ENCODE data around the gene DVL2. TPM values are rescaled to one million over a fixed set of nuclear protein-coding genes. Genes with fewer than 3 reads are reported as not detected.
A peak's percentile ranks its signal among the peaks of the same experiment; 100 is the strongest.

Gene DVL2
- total RNA-seq, 1 experiment from 2014 or later, result 45.7 TPM

GRCh38 chr17:7252176-7253043 is 18.1 kb upstream of the DVL2 start, which contains the start of gene ELP5:
Gene ELP5 (plus strand): TSS chr17:7252215. CDS start chr17:7252551, 336 bp downstream.
- peaks cover 79% of the 10 kb centered on the region for H3K36me3 Mint-ChIP-seq (ENCODE audit: insufficient read depth, unreplicated experiment)
- no TSS peak for BruUV-seq (replicated peaks)
- H3K9me3 Mint-ChIP-seq (ENCODE audit: low read depth, unreplicated experiment), result no peaks in the 10 kb centered on the region
- H3K27ac Mint-ChIP-seq (ENCODE audit: unreplicated experiment), result peak within 1 kb of the TSS; percentile 84
- TF ChIP-seq, protein P1, sequence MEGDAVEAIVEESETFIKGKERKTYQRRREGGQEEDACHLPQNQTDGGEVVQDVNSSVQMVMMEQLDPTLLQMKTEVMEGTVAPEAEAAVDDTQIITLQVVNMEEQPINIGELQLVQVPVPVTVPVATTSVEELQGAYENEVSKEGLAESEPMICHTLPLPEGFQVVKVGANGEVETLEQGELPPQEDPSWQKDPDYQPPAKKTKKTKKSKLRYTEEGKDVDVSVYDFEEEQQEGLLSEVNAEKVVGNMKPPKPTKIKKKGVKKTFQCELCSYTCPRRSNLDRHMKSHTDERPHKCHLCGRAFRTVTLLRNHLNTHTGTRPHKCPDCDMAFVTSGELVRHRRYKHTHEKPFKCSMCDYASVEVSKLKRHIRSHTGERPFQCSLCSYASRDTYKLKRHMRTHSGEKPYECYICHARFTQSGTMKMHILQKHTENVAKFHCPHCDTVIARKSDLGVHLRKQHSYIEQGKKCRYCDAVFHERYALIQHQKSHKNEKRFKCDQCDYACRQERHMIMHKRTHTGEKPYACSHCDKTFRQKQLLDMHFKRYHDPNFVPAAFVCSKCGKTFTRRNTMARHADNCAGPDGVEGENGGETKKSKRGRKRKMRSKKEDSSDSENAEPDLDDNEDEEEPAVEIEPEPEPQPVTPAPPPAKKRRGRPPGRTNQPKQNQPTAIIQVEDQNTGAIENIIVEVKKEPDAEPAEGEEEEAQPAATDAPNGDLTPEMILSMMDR (IDR thresholded peaks at IDR 0.05; ENCODE audit: unreplicated experiment), result no peak
- peak within 1 kb of the TSS; percentile 73 for H3K4me3 Mint-ChIP-seq (ENCODE audit: low read depth, unreplicated experiment)
- H3K27me3 Mint-ChIP-seq (ENCODE audit: unreplicated experiment), result no peaks in the 10 kb centered on the region
- CTCF ChIA-PET, result interaction anchor here (1.0 to 1.5 kb wide), 2 partner anchors 10 to 13 kb away, joined by 5 read pairs; partner anchors contain the start of genes GABARAP and PHF23
- peak; percentile 89 for DNase-seq
- intact Hi-C loops (cut with micrococcal nuclease; ENCODE audit: unreplicated experiment), result no loop called here
- peaks cover 27% of the 10 kb centered on the region for H3K4me1 Mint-ChIP-seq (ENCODE audit: low read depth, unreplicated experiment)

DNA sequence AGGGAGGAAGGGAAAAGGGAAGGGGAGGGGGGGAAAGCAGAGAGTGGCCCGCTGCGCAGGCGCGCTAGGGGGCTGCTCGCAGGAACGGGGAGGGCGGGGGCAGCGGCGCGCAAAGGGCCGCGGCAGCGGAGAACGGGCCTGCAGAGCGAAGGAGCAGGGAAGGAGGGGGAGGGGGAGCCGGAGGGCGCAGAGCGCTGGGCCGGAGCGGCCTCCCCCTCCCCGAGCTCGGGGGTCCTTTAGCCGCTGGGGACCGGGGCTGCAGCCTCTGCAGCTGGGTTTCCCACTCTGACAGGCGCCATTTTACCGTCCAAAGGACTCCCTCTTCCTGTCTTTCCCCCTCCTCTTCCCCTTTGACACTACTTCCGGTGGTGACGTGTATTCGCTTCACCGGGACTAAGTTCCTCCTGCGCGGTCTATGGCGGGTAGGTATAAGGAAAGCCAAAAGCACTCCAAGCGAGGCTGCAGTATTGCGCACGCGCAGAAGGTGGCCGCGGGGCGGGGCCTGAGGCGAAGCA is 17.4 kb upstream of the DVL2 start, which contains the start of gene CTDNEP1:
Gene CTDNEP1 (minus strand): TSS at position 74 of the 515 bp plus-strand sequence. CDS start 438 bp downstream, outside the sequence.
- H3K27ac Mint-ChIP-seq (ENCODE audit: unreplicated experiment), result peak within 1 kb of the TSS; percentile 84
- peak; percentile 95 for DNase-seq
- H3K4me3 Mint-ChIP-seq (ENCODE audit: low read depth, unreplicated experiment), result peak within 1 kb of the TSS; percentile 73
- H3K4me1 Mint-ChIP-seq (ENCODE audit: low read depth, unreplicated experiment), result peaks cover 27% of the 10 kb centered on the region
- intact Hi-C loops (cut with micrococcal nuclease; ENCODE audit: unreplicated experiment), result no loop called here
- H3K9me3 Mint-ChIP-seq (ENCODE audit: low read depth, unreplicated experiment), result no peaks in the 10 kb centered on the region
- peaks cover 76% of the 10 kb centered on the region for H3K36me3 Mint-ChIP-seq (ENCODE audit: insufficient read depth, unreplicated experiment)
- CTCF ChIA-PET, result interaction anchor here (0.7 to 1.5 kb wide), 3 partner anchors 9 to 12 kb away, joined by 3 to 5 read pairs (median 5); partner anchors contain the start of genes GABARAP and PHF23
- TF ChIP-seq, protein P1 (IDR thresholded peaks at IDR 0.05; ENCODE audit: unreplicated experiment), result no peak
- H3K27me3 Mint-ChIP-seq (ENCODE audit: unreplicated experiment), result no peaks in the 10 kb centered on the region
- BruUV-seq (replicated peaks), result no TSS peak

- peaks cover 27% of the 10 kb centered on the region for H3K4me1 Mint-ChIP-seq (ENCODE audit: low read depth, unreplicated experiment)
- no TSS peak for BruUV-seq (replicated peaks)
- intact Hi-C loops (cut with micrococcal nuclease; ENCODE audit: unreplicated experiment), result no loop called here
- TF ChIP-seq, protein P1 (IDR thresholded peaks at IDR 0.05; ENCODE audit: unreplicated experiment), result no peak
- H3K27ac Mint-ChIP-seq (ENCODE audit: unreplicated experiment), result peak overlapping the region; percentile 84
- H3K36me3 Mint-ChIP-seq (ENCODE audit: insufficient read depth, unreplicated experiment), result peaks cover 76% of the 10 kb centered on the region
- H3K4me3 Mint-ChIP-seq (ENCODE audit: low read depth, unreplicated experiment), result peak overlapping the region; percentile 73
- H3K27me3 Mint-ChIP-seq (ENCODE audit: unreplicated experiment), result no peaks in the 10 kb centered on the region
- no peaks in the 10 kb centered on the region for H3K9me3 Mint-ChIP-seq (ENCODE audit: low read depth, unreplicated experiment)
- no peak for DNase-seq
- CTCF ChIA-PET, result interaction anchor here (0.7 to 1.5 kb wide), 3 partner anchors 8 to 11 kb away, joined by 3 to 5 read pairs (median 5); partner anchors contain the start of genes GABARAP and PHF23
Measured at GRCh38 chr17:7250695-7251627, 16.6 kb upstream of the DVL2 start.

DNA sequence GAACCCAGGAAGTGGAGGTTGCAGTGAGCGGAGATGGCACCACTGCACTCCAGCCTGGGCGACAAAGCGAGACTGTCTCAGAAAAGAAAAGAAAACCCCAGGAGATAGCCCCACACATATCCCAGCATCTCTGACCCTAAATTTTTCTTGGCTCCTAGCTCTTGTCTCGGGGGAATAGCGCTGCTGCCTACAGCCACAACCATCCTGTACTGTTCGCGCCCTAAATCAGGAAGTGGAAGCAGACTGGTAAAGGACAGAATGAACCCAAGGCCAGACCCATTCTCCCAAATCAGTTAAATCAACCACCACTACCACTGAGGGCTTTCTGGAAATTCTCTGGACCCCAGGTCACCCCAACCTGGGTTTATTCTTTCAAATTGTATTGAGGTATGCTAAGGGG is 15.5 kb upstream of the DVL2 start:
- H3K4me3 Mint-ChIP-seq (ENCODE audit: low read depth, unreplicated experiment), result peak overlapping the region; percentile 73
- DNase-seq, result no peak
- H3K4me1 Mint-ChIP-seq (ENCODE audit: low read depth, unreplicated experiment), result peaks cover 27% of the 10 kb centered on the region
- peaks cover 68% of the 10 kb centered on the region for H3K36me3 Mint-ChIP-seq (ENCODE audit: insufficient read depth, unreplicated experiment)
- BruUV-seq (replicated peaks), result no TSS peak
- intact Hi-C loops (cut with micrococcal nuclease; ENCODE audit: unreplicated experiment), result no loop called here
- no peaks in the 10 kb centered on the region for H3K27me3 Mint-ChIP-seq (ENCODE audit: unreplicated experiment)
- H3K9me3 Mint-ChIP-seq (ENCODE audit: low read depth, unreplicated experiment), result no peaks in the 10 kb centered on the region
- CTCF ChIA-PET, result no interaction called here
- TF ChIP-seq, protein P1 (IDR thresholded peaks at IDR 0.05; ENCODE audit: unreplicated experiment), result no peak
- H3K27ac Mint-ChIP-seq (ENCODE audit: unreplicated experiment), result peak overlapping the region; percentile 84

Measured in Calu3 (cell line).